ENCODE measurements around the gene TMC1. TPM values are rescaled to one million over a fixed set of nuclear protein-coding genes. Genes with fewer than 3 reads are reported as not detected.

The TMC1 gene
- total and polyA plus RNA-seq, 4 experiments from 2014 or later = not detected

GRCh38 chr9:72743836-72744235 is 222.4 kb downstream of the TMC1 start:
- no peaks in the 10 kb centered on the region for H3K36me3 ChIP-seq (ENCODE audit: insufficient read depth, low read length)
- no peaks in the 10 kb centered on the region for H3K27me3 ChIP-seq (ENCODE audit: insufficient read depth, low read length)
- no peak overlapping the region for H3K27ac ChIP-seq (ENCODE audit: low read depth, low read length)
- H3K4me1 ChIP-seq (ENCODE audit: insufficient read depth, low read length) = no peaks in the 10 kb centered on the region
- H3K9me3 ChIP-seq (ENCODE audit: control insufficient read depth in 1 of 2, low read length in 2 of 2) = no peaks in the 10 kb centered on the region
- intact Hi-C loops (cut with micrococcal nuclease) = no loop called here
- H3K4me3 ChIP-seq (ENCODE audit: low read length in 2 of 2) = no peak overlapping the region
- ChIA-PET CTCF (ENCODE audit: partially characterized antibody) (interaction anchor here (0.7 kb wide), 1 partner anchor 95 kb away, joined by 3 read pairs; no protein-coding TSS in a partner anchor), POLR2A (ENCODE audit: partially characterized antibody) (no interaction called here)
- Mint-ChIP-seq H3K36me3 (no peaks in the 10 kb centered on the region), H3K27me3 (peaks cover 7 to 8% of the 10 kb centered on the region in 2 donors), H3K4me3 (no peak overlapping the region), H3K9me3 (no peaks in the 10 kb centered on the region), H3K4me1 (no peaks in the 10 kb centered on the region), H3K27ac (no peak overlapping the region)
- DNase-seq = no peak

GRCh38 chr9:72749276-72749675 is 227.9 kb downstream of the TMC1 start:
- H3K4me1 ChIP-seq (ENCODE audit: insufficient read depth, low read length) = no peaks in the 10 kb centered on the region
- Mint-ChIP-seq H3K4me3 (no peak overlapping the region), H3K4me1 (no peaks in the 10 kb centered on the region), H3K27me3 (peaks cover 2 to 5% of the 10 kb centered on the region in 2 donors), H3K9me3 (no peaks in the 10 kb centered on the region), H3K27ac (no peak overlapping the region), H3K36me3 (no peaks in the 10 kb centered on the region)
- H3K27ac ChIP-seq (ENCODE audit: low read depth, low read length) = no peak overlapping the region
- H3K4me3 ChIP-seq (ENCODE audit: low read length in 2 of 2) = no peak overlapping the region
- no peaks in the 10 kb centered on the region for H3K9me3 ChIP-seq (ENCODE audit: control insufficient read depth in 1 of 2, low read length in 2 of 2)
- ChIA-PET CTCF (ENCODE audit: partially characterized antibody) (no interaction called here), POLR2A (ENCODE audit: partially characterized antibody) (no interaction called here)
- no peaks in the 10 kb centered on the region for H3K27me3 ChIP-seq (ENCODE audit: insufficient read depth, low read length)
- no peak for DNase-seq
- intact Hi-C loops (cut with micrococcal nuclease) = no loop called here
- H3K36me3 ChIP-seq (ENCODE audit: insufficient read depth, low read length) = no peaks in the 10 kb centered on the region

GRCh38 chr9:72751541-72751940 is 230.1 kb downstream of the TMC1 start:
- intact Hi-C loops (cut with micrococcal nuclease) = no loop called here
- Mint-ChIP-seq H3K4me1 (no peaks in the 10 kb centered on the region), H3K27ac (no peak overlapping the region), H3K4me3 (no peak overlapping the region), H3K36me3 (no peaks in the 10 kb centered on the region), H3K27me3 (peaks cover 2% of the 10 kb centered on the region in 2 donors), H3K9me3 (no peaks in the 10 kb centered on the region)
- Histone ChIP-seq H3K9me3 (ENCODE audit: control insufficient read depth in 1 of 2, low read length in 2 of 2) (no peaks in the 10 kb centered on the region), H3K27ac (ENCODE audit: low read depth, low read length) (no peak overlapping the region), H3K4me1 (ENCODE audit: insufficient read depth, low read length) (no peaks in the 10 kb centered on the region), H3K36me3 (ENCODE audit: insufficient read depth, low read length) (no peaks in the 10 kb centered on the region), H3K27me3 (ENCODE audit: insufficient read depth, low read length) (no peaks in the 10 kb centered on the region), H3K4me3 (ENCODE audit: low read length in 2 of 2) (no peak overlapping the region)
- CTCF ChIA-PET (ENCODE audit: partially characterized antibody) = interaction anchor here (0.7 kb wide), 1 partner anchor 471 kb away, joined by 3 read pairs; no protein-coding TSS in a partner anchor
- no peak for DNase-seq
- POLR2A ChIA-PET (ENCODE audit: partially characterized antibody) = no interaction called here

- H3K27me3 Mint-ChIP-seq = peaks cover 4 to 7% of the 10 kb centered on the region in 2 donors
- no peak overlapping the region for H3K27ac Mint-ChIP-seq
- intact Hi-C loops (cut with micrococcal nuclease) = loop anchor here (1.0 kb wide), 1 partner anchor 461 kb away; no protein-coding TSS in a partner anchor
Measured at GRCh38 chr9:72753266-72753893, 232.0 kb downstream of the TMC1 start.

GRCh38 chr9:72755836-72756235 is 234.4 kb downstream of the TMC1 start:
- ChIA-PET POLR2A (ENCODE audit: partially characterized antibody) (no interaction called here), CTCF (ENCODE audit: partially characterized antibody) (interaction anchor here (0.5 kb wide), 1 partner anchor 66 kb away, joined by 3 read pairs; no protein-coding TSS in a partner anchor)
- Mint-ChIP-seq H3K36me3 (no peaks in the 10 kb centered on the region), H3K4me1 (no peaks in the 10 kb centered on the region), H3K9me3 (no peaks in the 10 kb centered on the region), H3K27ac (no peak overlapping the region), H3K27me3 (peaks cover 8 to 11% of the 10 kb centered on the region in 2 donors), H3K4me3 (no peak overlapping the region)
- DNase-seq = no peak
- Histone ChIP-seq H3K4me1 (ENCODE audit: insufficient read depth, low read length) (no peaks in the 10 kb centered on the region), H3K27me3 (ENCODE audit: insufficient read depth, low read length) (no peaks in the 10 kb centered on the region), H3K4me3 (ENCODE audit: low read length in 2 of 2) (no peak overlapping the region), H3K9me3 (ENCODE audit: control insufficient read depth in 1 of 2, low read length in 2 of 2) (no peaks in the 10 kb centered on the region), H3K36me3 (ENCODE audit: insufficient read depth, low read length) (no peaks in the 10 kb centered on the region), H3K27ac (ENCODE audit: low read depth, low read length) (no peak overlapping the region)
- intact Hi-C loops (cut with micrococcal nuclease) = no loop called here

More at GRCh38 chr9:72753266-72753893, 232.0 kb downstream of the TMC1 start:
- no peaks in the 10 kb centered on the region for H3K4me1 ChIP-seq (ENCODE audit: insufficient read depth, low read length)
- POLR2A ChIA-PET (ENCODE audit: partially characterized antibody) = no interaction called here
- no peak for DNase-seq
- Mint-ChIP-seq H3K4me1 (no peaks in the 10 kb centered on the region), H3K9me3 (no peaks in the 10 kb centered on the region), H3K36me3 (no peaks in the 10 kb centered on the region), H3K4me3 (no peak overlapping the region)
- H3K27ac ChIP-seq (ENCODE audit: low read depth, low read length) = no peak overlapping the region
- no peaks in the 10 kb centered on the region for H3K9me3 ChIP-seq (ENCODE audit: control insufficient read depth in 1 of 2, low read length in 2 of 2)
- CTCF ChIA-PET (ENCODE audit: partially characterized antibody) = interaction anchor here (1.2 to 1.7 kb wide), 2 partner anchors 461 to 472 kb away, joined by 4 to 8 read pairs; no protein-coding TSS in a partner anchor
- H3K36me3 ChIP-seq (ENCODE audit: insufficient read depth, low read length) = no peaks in the 10 kb centered on the region
- H3K27me3 ChIP-seq (ENCODE audit: insufficient read depth, low read length) = no peaks in the 10 kb centered on the region
- no peak overlapping the region for H3K4me3 ChIP-seq (ENCODE audit: low read length in 2 of 2)

DNA sequence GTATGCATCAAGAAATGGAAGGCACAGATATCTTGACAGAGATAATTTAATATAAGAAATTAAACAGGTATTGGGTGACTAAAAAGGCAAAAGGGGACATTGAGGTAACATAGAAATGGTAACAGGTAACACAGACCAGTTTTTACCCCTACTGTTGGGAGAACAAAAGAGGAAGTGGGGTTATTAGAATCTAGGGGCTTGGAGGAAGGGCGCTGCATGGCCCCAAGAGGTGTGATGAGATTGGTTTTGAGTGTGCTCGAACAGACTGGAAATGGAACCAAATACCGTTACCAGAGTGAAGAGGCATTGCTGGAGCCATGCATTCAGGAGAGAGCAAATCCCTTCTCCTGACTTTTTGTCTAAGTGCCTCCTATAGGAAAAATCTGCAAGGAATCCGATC is 237.5 kb downstream of the TMC1 start:
- no peak overlapping the region for H3K27ac ChIP-seq (ENCODE audit: low read depth, low read length)
- intact Hi-C loops (cut with micrococcal nuclease) = no loop called here
- CTCF ChIA-PET (ENCODE audit: partially characterized antibody) = no interaction called here
- no peaks in the 10 kb centered on the region for H3K36me3 ChIP-seq (ENCODE audit: insufficient read depth, low read length)
- Mint-ChIP-seq H3K4me1 (no peaks in the 10 kb centered on the region), H3K9me3 (no peaks in the 10 kb centered on the region), H3K4me3 (no peak overlapping the region), H3K27ac (no peak overlapping the region), H3K27me3 (peaks cover 11 to 14% of the 10 kb centered on the region in 2 donors), H3K36me3 (no peaks in the 10 kb centered on the region)
- no peak overlapping the region for H3K4me3 ChIP-seq (ENCODE audit: low read length in 2 of 2)
- DNase-seq = no peak
- H3K4me1 ChIP-seq (ENCODE audit: insufficient read depth, low read length) = no peaks in the 10 kb centered on the region
- H3K9me3 ChIP-seq (ENCODE audit: control insufficient read depth in 1 of 2, low read length in 2 of 2) = no peaks in the 10 kb centered on the region
- no peaks in the 10 kb centered on the region for H3K27me3 ChIP-seq (ENCODE audit: insufficient read depth, low read length)
- POLR2A ChIA-PET (ENCODE audit: partially characterized antibody) = no interaction called here

- H3K27me3 ChIP-seq (ENCODE audit: insufficient read depth, low read length) = no peaks in the 10 kb centered on the region
- Mint-ChIP-seq H3K4me1 (no peaks in the 10 kb centered on the region), H3K36me3 (no peaks in the 10 kb centered on the region), H3K9me3 (peaks cover 0 to 3% (median 0%) of the 10 kb centered on the region in 8 donors), H3K27ac (no peak overlapping the region), H3K4me3 (no peak overlapping the region), H3K27me3 (peaks cover 5 to 16% of the 10 kb centered on the region in 2 donors)
- no peaks in the 10 kb centered on the region for H3K4me1 ChIP-seq (ENCODE audit: insufficient read depth, low read length)
- no peak for DNase-seq
- no peak overlapping the region for H3K4me3 ChIP-seq (ENCODE audit: low read length in 2 of 2)
- ChIA-PET CTCF (ENCODE audit: partially characterized antibody) (no interaction called here), POLR2A (ENCODE audit: partially characterized antibody) (no interaction called here)
- H3K9me3 ChIP-seq (ENCODE audit: control insufficient read depth in 1 of 2, low read length in 2 of 2) = no peaks in the 10 kb centered on the region
- H3K27ac ChIP-seq (ENCODE audit: low read depth, low read length) = no peak overlapping the region
- intact Hi-C loops (cut with micrococcal nuclease) = no loop called here
- no peaks in the 10 kb centered on the region for H3K36me3 ChIP-seq (ENCODE audit: insufficient read depth, low read length)
Measured at GRCh38 chr9:72763022-72763421, 241.6 kb downstream of the TMC1 start.

Data from CD4-positive, alpha-beta memory T cell (primary cell).